Effector memory CD8-positive, alpha-beta T cell (primary cell): ENCODE results near the gene TM4SF18.

Experiments used
- ATAC-seq: fragments of 150-1000 bp; cut with Tn5 transposase; replicated peaks from 2 replicates; pipeline ENCODE4 v1.10.0; 2021; ENCODE audit warnings: mild to moderate bottlenecking, moderate library complexity
- DNase-seq, 3 experiments: peaks; one replicate each; pipeline ENCODE4 v3.0.0; 2021
- H3K27ac Mint-ChIP-seq, 2 donors: one replicate each; pipeline ENCODE4 v1.8.0; 2022; ENCODE audit warnings: mild to moderate bottlenecking in 2 of 2, mixed read lengths in 2 of 2, moderate library complexity in 2 of 2
- H3K27me3 Mint-ChIP-seq, 2 donors: one replicate each; pipeline ENCODE4 v1.8.0; 2022; ENCODE audit warnings: mixed read lengths in 2 of 2
- H3K36me3 Mint-ChIP-seq: one replicate; pipeline ENCODE4 v1.8.0; 2022; ENCODE audit warnings: mild to moderate bottlenecking, moderate library complexity, mixed read lengths; ENCODE audit not compliant: insufficient read depth
- H3K4me1 Mint-ChIP-seq, 2 donors: one replicate each; pipeline ENCODE4 v1.8.0; 2022; ENCODE audit warnings: low read depth in 2 of 2, mixed read lengths in 2 of 2
- H3K4me3 Mint-ChIP-seq, 2 donors: one replicate each; pipeline ENCODE4 v1.8.0; 2022; ENCODE audit warnings: mild to moderate bottlenecking in 2 of 2, mixed read lengths in 2 of 2, moderate library complexity in 2 of 2
- H3K9me3 Mint-ChIP-seq, 2 donors: one replicate each; pipeline ENCODE4 v1.8.0; 2022; ENCODE audit warnings: mixed read lengths in 2 of 2

The TM4SF18 gene

DNA sequence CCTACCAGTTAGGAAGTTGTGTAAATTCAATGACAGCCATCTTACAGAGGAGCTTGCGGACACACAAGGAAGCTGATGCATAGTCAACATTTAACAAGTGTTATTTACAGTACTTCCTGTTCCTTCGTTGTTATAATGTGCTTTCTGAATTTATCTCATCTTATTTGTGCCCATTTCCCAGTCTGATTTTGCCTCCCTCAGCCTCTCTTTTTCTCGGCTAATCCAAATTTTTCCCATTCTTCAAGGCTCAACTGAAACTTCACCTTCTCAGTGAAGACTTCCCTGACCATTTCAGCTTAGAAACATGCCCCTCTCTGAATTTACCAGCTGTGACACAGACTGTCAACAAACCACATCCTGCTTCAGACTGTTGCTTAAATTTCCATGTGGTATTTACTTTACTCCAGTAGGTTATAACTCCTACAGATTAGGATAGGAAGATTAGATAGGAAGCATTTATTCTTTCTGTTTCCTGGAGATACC is 56.1 kb downstream of the TM4SF18 start:
- peak; percentile 72 for ATAC-seq
- no peaks in the 10 kb centered on the region for H3K27me3 Mint-ChIP-seq

DNA sequence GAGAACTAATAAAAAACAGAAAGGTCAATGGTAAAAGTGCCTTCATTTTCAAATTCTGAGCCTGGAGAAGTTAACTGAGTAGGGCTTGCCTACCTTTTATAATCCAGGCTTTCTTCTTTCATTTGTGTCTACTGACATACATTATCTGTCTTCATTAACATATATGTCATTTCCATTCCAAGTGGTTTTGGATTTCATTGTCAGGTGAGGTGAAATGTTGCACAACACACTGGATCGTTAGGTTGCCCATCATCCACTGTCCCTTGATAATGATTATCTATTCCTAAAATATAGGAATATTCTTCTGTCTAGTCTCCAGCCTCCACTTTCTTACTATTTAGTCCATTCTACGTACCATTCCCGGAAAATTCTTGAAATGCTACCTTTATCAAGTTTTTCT is 56.8 kb downstream of the TM4SF18 start:
- ATAC-seq = no peak
- Mint-ChIP-seq H3K4me1 (peaks cover 9 to 12% of the 10 kb centered on the region in 2 donors), H3K4me3 (peak overlapping the region; percentile 58 to 70), H3K27ac (peak overlapping the region; percentile 82 to 92), H3K36me3 (no peaks in the 10 kb centered on the region), H3K9me3 (no peaks in the 10 kb centered on the region), H3K27me3 (no peaks in the 10 kb centered on the region)
- no peak for DNase-seq

More for the DNA sequence above, 56.1 kb downstream of the TM4SF18 start:
- Mint-ChIP-seq H3K27ac (peak overlapping the region; percentile 82 to 92), H3K4me3 (peak overlapping the region; percentile 58 to 70), H3K4me1 (peaks cover 9 to 12% of the 10 kb centered on the region in 2 donors), H3K9me3 (no peaks in the 10 kb centered on the region), H3K36me3 (no peaks in the 10 kb centered on the region)
- peak in 2 of 3 experiments; percentile 5 to 35 for DNase-seq

DNA sequence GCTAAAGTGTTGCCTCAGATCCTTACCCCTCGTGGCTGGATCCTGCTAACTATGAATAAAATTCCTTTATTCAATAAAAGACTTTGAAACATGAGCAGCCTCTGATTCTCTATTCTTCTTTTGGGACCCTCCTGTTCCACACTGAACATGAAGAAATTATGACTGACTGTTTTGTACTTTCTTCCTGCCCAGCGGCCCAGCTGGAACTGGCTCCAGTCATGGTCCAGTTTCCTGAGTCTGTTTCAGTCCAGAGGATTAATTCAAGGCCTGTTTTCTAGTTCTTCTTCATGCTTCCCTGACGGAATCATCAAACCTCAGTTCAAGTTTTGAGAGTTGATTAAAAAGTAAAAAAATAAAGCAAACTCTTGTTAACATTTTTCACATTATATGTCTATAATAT is 59.2 kb downstream of the TM4SF18 start:
- Mint-ChIP-seq H3K27me3 (no peaks in the 10 kb centered on the region), H3K27ac (no peak overlapping the region), H3K36me3 (no peaks in the 10 kb centered on the region), H3K9me3 (no peaks in the 10 kb centered on the region), H3K4me3 (no peak overlapping the region), H3K4me1 (peaks cover 9 to 12% of the 10 kb centered on the region in 2 donors)
- DNase-seq (no peak), ATAC-seq (no peak)

DNA sequence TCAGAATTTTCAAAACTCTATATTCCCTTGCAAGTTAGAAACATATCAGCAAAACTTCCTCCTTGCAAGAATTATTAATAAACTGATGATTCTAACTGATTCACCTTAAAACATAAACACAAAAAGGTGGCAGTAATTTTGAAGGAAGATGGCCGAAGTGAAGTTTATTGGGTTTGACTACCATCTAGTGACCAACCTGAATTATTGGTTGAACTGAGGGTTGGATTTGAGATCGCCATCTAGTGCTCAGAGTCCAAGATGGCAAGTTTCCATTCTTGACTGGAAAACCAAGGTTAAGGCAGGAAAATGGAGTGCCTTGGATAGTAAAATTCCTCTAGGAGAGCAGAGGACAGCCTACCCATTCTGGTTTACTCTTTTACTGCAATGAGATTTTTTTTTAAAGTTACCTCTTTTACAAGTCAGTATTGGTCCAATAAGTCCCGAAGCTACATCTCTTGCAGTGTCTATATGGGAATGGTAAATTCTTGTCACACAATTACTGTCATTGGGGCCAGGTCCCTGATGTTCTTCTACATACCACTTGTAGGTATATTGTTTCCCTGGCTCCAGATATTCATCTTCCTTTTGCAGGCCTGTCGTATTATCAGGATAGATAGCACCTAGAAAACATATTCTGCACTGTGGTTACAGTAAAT is 60.2 kb downstream of the TM4SF18 start:
- no peak overlapping the region for H3K27ac Mint-ChIP-seq
- no peaks in the 10 kb centered on the region for H3K27me3 Mint-ChIP-seq
- no peaks in the 10 kb centered on the region for H3K9me3 Mint-ChIP-seq
- peak; percentile 23 to 37 (median 36) for DNase-seq
- H3K36me3 Mint-ChIP-seq = no peaks in the 10 kb centered on the region
- H3K4me3 Mint-ChIP-seq = no peak overlapping the region
- H3K4me1 Mint-ChIP-seq = peaks cover 9 to 12% of the 10 kb centered on the region in 2 donors
- ATAC-seq = peak; percentile 83

DNA sequence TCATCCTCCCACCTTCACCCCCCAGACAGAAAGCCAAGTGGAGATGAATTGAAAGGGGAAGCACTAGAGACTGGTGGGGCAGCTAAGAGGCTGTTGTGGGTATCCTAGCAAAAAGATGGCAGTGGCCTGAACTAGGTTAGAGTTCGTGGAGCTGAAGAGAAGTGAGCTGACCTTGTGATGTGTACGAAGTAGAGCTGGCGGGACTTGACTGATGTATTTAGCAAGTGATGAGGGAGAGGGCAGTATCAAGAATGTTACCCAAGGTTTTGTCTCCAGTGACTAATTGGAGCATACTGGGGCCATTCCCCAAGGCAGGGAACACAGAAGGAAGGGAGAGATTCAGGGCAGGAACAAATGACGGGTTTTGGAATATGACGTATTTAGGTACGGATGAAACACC is 61.8 kb downstream of the TM4SF18 start:
- H3K9me3 Mint-ChIP-seq = no peaks in the 10 kb centered on the region
- DNase-seq (no peak), ATAC-seq (no peak)
- no peaks in the 10 kb centered on the region for H3K4me1 Mint-ChIP-seq
- H3K4me3 Mint-ChIP-seq = no peak overlapping the region
- H3K27ac Mint-ChIP-seq = peak overlapping the region in 1 of 2 donors; percentile 31
- no peaks in the 10 kb centered on the region for H3K27me3 Mint-ChIP-seq
- H3K36me3 Mint-ChIP-seq = no peaks in the 10 kb centered on the region

DNA sequence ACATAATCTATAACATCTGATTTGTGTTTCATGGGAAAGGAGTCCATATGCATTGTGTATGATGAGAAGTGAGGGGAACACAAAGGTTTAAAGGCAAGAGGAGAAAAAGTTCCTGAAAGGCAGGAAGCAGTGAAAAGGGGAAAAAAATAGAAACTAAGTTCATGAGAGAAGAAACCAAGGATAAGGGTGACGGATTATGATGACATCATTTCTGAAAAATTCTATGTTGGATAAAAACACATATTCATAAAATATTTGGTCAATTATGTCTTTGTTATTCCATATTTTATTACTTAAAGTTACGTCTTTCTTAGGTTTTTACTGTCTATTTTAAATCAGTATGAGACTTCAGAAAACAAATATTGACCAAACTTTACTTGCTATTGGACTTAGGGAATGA is 63.3 kb downstream of the TM4SF18 start:
- H3K9me3 Mint-ChIP-seq = no peaks in the 10 kb centered on the region
- H3K27ac Mint-ChIP-seq = no peak overlapping the region
- DNase-seq (no peak), ATAC-seq (no peak)
- no peaks in the 10 kb centered on the region for H3K27me3 Mint-ChIP-seq
- H3K4me1 Mint-ChIP-seq = no peaks in the 10 kb centered on the region
- H3K36me3 Mint-ChIP-seq = no peaks in the 10 kb centered on the region
- H3K4me3 Mint-ChIP-seq = no peak overlapping the region

DNA sequence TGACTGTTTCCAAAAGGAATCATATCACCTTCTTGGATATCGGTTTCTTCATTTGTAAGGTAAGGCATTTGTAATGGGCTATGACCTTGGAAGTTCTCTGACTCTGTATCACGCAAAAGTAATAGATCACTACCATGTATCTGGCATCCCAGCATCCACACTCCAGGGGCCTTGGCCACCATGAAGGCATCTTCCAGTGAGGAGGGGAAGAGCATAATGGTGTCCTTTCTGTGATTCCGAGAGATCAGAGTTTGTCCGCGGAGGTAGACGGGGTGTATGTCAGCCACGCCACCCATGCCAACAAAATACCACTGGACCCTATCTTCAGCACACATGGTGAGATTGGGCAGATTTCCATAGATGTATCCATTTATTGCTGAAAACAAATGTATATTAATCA is 63.7 kb downstream of the TM4SF18 start:
- H3K4me3 Mint-ChIP-seq = no peak overlapping the region
- no peak overlapping the region for H3K27ac Mint-ChIP-seq
- no peaks in the 10 kb centered on the region for H3K36me3 Mint-ChIP-seq
- H3K9me3 Mint-ChIP-seq = no peaks in the 10 kb centered on the region
- no peaks in the 10 kb centered on the region for H3K27me3 Mint-ChIP-seq
- H3K4me1 Mint-ChIP-seq = no peaks in the 10 kb centered on the region
- DNase-seq (no peak), ATAC-seq (no peak)
